Adrenal gland (tissue), 5 donors: Measurements from ENCODE around the gene BLTP3B.

ENCODE experiments used
- POLR2A ChIP-seq, 2 donors: fragments of 450-650 bp; IDR thresholded peaks; one replicate each; pipeline ENCODE4 v1.6.1; 2017; ENCODE audit warnings: antibody characterized with exemption in 2 of 2, mild to moderate bottlenecking in 2 of 2, moderate library complexity in 1 of 2
- TF ChIP-seq, protein P1 (sequence below), 6 experiments: fragments of 450-650 bp in 4 of 6; fragments of 200-600 bp in 2 of 6; sonication (generic) in 1 of 6; IDR thresholded peaks; 1 replicate in 5 of 6; 2 replicates in 1 of 6; pipeline versions ENCODE4 v1.5.1 to v1.8.0; 2016 to 2021; ENCODE audit warnings: antibody characterized with exemption in 6 of 6, mild to moderate bottlenecking in 2 of 6, moderate library complexity in 1 of 6
- donor health status: DM: no; HTN: no; CAD: no.

DNA sequence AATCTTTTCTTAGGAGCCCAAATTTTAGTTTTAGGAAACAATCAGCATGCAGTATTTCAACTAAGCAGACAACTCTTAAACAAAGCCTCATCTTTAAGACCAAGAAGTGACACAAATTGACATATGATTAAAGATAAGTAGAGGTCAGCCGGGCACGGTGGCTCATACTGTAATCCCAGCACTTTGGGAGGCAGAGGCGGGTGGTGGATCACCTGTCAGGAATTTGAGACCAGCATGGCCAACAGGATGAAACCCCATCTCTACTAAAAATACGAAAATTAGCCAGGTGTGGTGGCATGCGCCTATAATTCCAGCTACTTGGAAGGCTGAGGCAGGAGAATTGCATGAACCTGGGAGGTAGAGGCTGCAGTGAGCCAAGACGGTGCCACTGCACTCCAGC lies 35.8 kb downstream of the BLTP3B start:
- TF ChIP-seq, protein P1, sequence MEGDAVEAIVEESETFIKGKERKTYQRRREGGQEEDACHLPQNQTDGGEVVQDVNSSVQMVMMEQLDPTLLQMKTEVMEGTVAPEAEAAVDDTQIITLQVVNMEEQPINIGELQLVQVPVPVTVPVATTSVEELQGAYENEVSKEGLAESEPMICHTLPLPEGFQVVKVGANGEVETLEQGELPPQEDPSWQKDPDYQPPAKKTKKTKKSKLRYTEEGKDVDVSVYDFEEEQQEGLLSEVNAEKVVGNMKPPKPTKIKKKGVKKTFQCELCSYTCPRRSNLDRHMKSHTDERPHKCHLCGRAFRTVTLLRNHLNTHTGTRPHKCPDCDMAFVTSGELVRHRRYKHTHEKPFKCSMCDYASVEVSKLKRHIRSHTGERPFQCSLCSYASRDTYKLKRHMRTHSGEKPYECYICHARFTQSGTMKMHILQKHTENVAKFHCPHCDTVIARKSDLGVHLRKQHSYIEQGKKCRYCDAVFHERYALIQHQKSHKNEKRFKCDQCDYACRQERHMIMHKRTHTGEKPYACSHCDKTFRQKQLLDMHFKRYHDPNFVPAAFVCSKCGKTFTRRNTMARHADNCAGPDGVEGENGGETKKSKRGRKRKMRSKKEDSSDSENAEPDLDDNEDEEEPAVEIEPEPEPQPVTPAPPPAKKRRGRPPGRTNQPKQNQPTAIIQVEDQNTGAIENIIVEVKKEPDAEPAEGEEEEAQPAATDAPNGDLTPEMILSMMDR (IDR thresholded peaks at IDR 0.05) = no peak
- TF ChIP-seq POLR2A (IDR thresholded peaks at IDR 0.05) = no peak
